NCI-H2107 (cell line): ENCODE measurements around the gene TRIM13.
"Not testable (repeated sequence)": the region's sequence is repeated elsewhere in the genome, so short reads cannot be mapped to it uniquely, and the experiment has no call there.

ENCODE experiments used
- DNase-seq: peaks from one replicate; lab custom pipeline; 2025; lab: John Stamatoyannopoulos, UW

The TRIM13 gene

GRCh38 chr13:49996951-49997895 lies at the start of gene TRIM13:
Gene TRIM13 (plus strand): TSS chr13:49997042. CDS start chr13:50011941, 14,899 bp downstream.
- peak; percentile 70 for DNase-seq

- DNase-seq = not testable (repeated sequence)
Observed at GRCh38 chr13:49948777-49949270, 48.0 kb upstream of the TRIM13 start.

GRCh38 chr13:49951754-49952535 lies 44.9 kb upstream of the TRIM13 start:
- DNase-seq = no peak

- DNase-seq = no peak
Observed at GRCh38 chr13:49953560-49953959, 43.3 kb upstream of the TRIM13 start.

- DNase-seq = no peak
Observed at GRCh38 chr13:49954674-49955455, 42.0 kb upstream of the TRIM13 start.

GRCh38 chr13:49956131-49956530 lies 40.7 kb upstream of the TRIM13 start:
- no peak for DNase-seq

GRCh38 chr13:49958321-49958720 lies 38.5 kb upstream of the TRIM13 start:
- DNase-seq = no peak

GRCh38 chr13:49967456-49967855 lies 29.4 kb upstream of the TRIM13 start:
- no peak for DNase-seq

- no peak for DNase-seq
Observed at GRCh38 chr13:49972709-49973108, 24.1 kb upstream of the TRIM13 start.

GRCh38 chr13:49975826-49976225 lies 21.0 kb upstream of the TRIM13 start:
- no peak for DNase-seq

- DNase-seq = peak; percentile 64
Observed at GRCh38 chr13:49976314-49977258, 20.3 kb upstream of the TRIM13 start.

- no peak for DNase-seq
Observed at GRCh38 chr13:49977992-49978391, 18.9 kb upstream of the TRIM13 start.

GRCh38 chr13:49980266-49980665 lies 16.6 kb upstream of the TRIM13 start:
- DNase-seq = no peak

GRCh38 chr13:49985129-49985528 lies 11.7 kb upstream of the TRIM13 start:
- DNase-seq = no peak

- DNase-seq = no peak
Observed at GRCh38 chr13:49986471-49986870, 10.4 kb upstream of the TRIM13 start.

GRCh38 chr13:49990612-49991011 lies 6.2 kb upstream of the TRIM13 start:
- not testable (repeated sequence) for DNase-seq

GRCh38 chr13:49993111-49993510 lies 3.7 kb upstream of the TRIM13 start:
- DNase-seq = no peak

- DNase-seq = no peak
Observed at GRCh38 chr13:49993666-49994065, 3.2 kb upstream of the TRIM13 start.

- no peak for DNase-seq
Observed at GRCh38 chr13:49995625-49996101, 1.2 kb upstream of the TRIM13 start.

GRCh38 chr13:49996161-49996915 lies 504 bp upstream of the TRIM13 start:
- DNase-seq = peak; percentile 70
